MM.1S (cell line): ENCODE data around the gene SLC49A3.

Experiments
- DNase-seq: peaks from one replicate; pipeline ENCODE4 v3.0.0-alpha.2; 2015
- H2AFZ ChIP-seq: fragments of 300-600 bp; sonication (generic); 2 replicates; pipeline ENCODE4 v1.6.0; 2016; ENCODE audit warnings: antibody characterized with exemption, low read length
- H3F3A ChIP-seq: fragments of 300-600 bp; sonication (generic); 2 replicates; pipeline ENCODE4 v1.6.1; 2016; ENCODE audit warnings: mild to moderate bottlenecking, antibody characterized with exemption, low read length, moderate library complexity, mixed read lengths; ENCODE audit not compliant: insufficient read depth
- H3K27ac ChIP-seq: fragments of 300-600 bp; sonication (generic); 2 replicates; pipeline ENCODE4 v1.5.1; 2016; ENCODE audit warnings: mild to moderate bottlenecking, low read length
- H3K27me3 ChIP-seq: fragments of 300-600 bp; sonication (generic); replicated peaks from 2 replicates; pipeline ENCODE4 v1.6.0; 2016; ENCODE audit warnings: low read length; ENCODE audit not compliant: insufficient read depth
- H3K36me3 ChIP-seq: fragments of 300-600 bp; sonication (generic); replicated peaks from 2 replicates; pipeline ENCODE4 v1.6.1; 2016; ENCODE audit warnings: mild to moderate bottlenecking, low read length, mixed read lengths; ENCODE audit not compliant: insufficient read depth
- H3K4me1 ChIP-seq: fragments of 300-600 bp; sonication (generic); 2 replicates; pipeline ENCODE4 v1.6.1; 2016; ENCODE audit warnings: low read length, mixed read lengths
- H3K4me2 ChIP-seq: fragments of 300-600 bp; sonication (generic); 2 replicates; pipeline ENCODE4 v1.6.0; 2016; ENCODE audit warnings: low read depth, low read length
- H3K4me3 ChIP-seq: fragments of 300-600 bp; sonication (generic); 2 replicates; pipeline ENCODE4 v1.5.1; 2016; ENCODE audit warnings: low read length, mixed read lengths
- H3K79me2 ChIP-seq: fragments of 300-600 bp; sonication (generic); 2 replicates; pipeline ENCODE4 v1.6.1; 2016; ENCODE audit warnings: mixed run types, low read length, mixed read lengths
- H3K9ac ChIP-seq: fragments of 300-600 bp; sonication (generic); 2 replicates; pipeline ENCODE4 v1.6.1; 2016; ENCODE audit warnings: low read length, mixed read lengths
- H3K9me2 ChIP-seq: fragments of 300-600 bp; sonication (generic); replicated peaks from 2 replicates; pipeline ENCODE4 v1.6.1; 2016; ENCODE audit warnings: mild to moderate bottlenecking, low read length, mixed read lengths; ENCODE audit not compliant: insufficient read depth
- H3K9me3 ChIP-seq: fragments of 300-600 bp; sonication (generic); replicated peaks from 2 replicates; pipeline ENCODE4 v1.6.1; 2016; ENCODE audit warnings: mild to moderate bottlenecking, low read length, mixed read lengths; ENCODE audit not compliant: insufficient read depth
- H4K20me1 ChIP-seq: fragments of 300-600 bp; sonication (generic); 2 replicates; pipeline ENCODE4 v1.6.1; 2016; ENCODE audit warnings: mild to moderate bottlenecking, low read length, moderate library complexity, mixed read lengths; ENCODE audit not compliant: insufficient read depth
- EZH2 ChIP-seq: fragments of 300-600 bp; sonication (generic); optimal IDR thresholded peaks from 2 replicates; pipeline ENCODE3; 2017; ENCODE audit warnings: low read depth, mild to moderate bottlenecking, antibody characterized with exemption, low read length, mixed read lengths
- EZH2phosphoT487 ChIP-seq: fragments of 300-600 bp; sonication (generic); IDR thresholded peaks from 2 replicates; pipeline ENCODE4 v1.6.1; 2018; ENCODE audit warnings: antibody characterized with exemption, low read length
- TF ChIP-seq, protein P1 (sequence below): fragments of 300-600 bp; sonication (generic); IDR thresholded peaks from 2 replicates; pipeline ENCODE4 v1.5.1; 2016; ENCODE audit warnings: antibody characterized with exemption, low read length, mixed read lengths

Gene SLC49A3

GRCh38 chr4:665751-666435 is 23.1 kb downstream of the SLC49A3 start:
- Histone ChIP-seq H3K79me2 (no peaks in the 10 kb centered on the region), H3K4me2 (no peak overlapping the region), H3K4me3 (no peak overlapping the region), H3K4me1 (no peaks in the 10 kb centered on the region), H3K27ac (no peak overlapping the region), H3K9me3 (no peaks in the 10 kb centered on the region), H3K9me2 (no peaks in the 10 kb centered on the region), H3K36me3 (no peaks in the 10 kb centered on the region), H3K9ac (no peak overlapping the region), H2AFZ (no peak overlapping the region), H3F3A (no peaks in the 10 kb centered on the region), H3K27me3 (no peaks in the 10 kb centered on the region), H4K20me1 (no peaks in the 10 kb centered on the region)
- TF ChIP-seq, protein P1, sequence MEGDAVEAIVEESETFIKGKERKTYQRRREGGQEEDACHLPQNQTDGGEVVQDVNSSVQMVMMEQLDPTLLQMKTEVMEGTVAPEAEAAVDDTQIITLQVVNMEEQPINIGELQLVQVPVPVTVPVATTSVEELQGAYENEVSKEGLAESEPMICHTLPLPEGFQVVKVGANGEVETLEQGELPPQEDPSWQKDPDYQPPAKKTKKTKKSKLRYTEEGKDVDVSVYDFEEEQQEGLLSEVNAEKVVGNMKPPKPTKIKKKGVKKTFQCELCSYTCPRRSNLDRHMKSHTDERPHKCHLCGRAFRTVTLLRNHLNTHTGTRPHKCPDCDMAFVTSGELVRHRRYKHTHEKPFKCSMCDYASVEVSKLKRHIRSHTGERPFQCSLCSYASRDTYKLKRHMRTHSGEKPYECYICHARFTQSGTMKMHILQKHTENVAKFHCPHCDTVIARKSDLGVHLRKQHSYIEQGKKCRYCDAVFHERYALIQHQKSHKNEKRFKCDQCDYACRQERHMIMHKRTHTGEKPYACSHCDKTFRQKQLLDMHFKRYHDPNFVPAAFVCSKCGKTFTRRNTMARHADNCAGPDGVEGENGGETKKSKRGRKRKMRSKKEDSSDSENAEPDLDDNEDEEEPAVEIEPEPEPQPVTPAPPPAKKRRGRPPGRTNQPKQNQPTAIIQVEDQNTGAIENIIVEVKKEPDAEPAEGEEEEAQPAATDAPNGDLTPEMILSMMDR = no peak
- TF ChIP-seq EZH2phosphoT487 = no peak
- TF ChIP-seq EZH2 = no peak
- no peak for DNase-seq

- no peaks in the 10 kb centered on the region for H3K4me1 ChIP-seq
- no peak overlapping the region for H3K4me2 ChIP-seq
- no peaks in the 10 kb centered on the region for H3K36me3 ChIP-seq
- H3K4me3 ChIP-seq = no peak overlapping the region
- H3K9ac ChIP-seq = no peak overlapping the region
- no peaks in the 10 kb centered on the region for H3K27me3 ChIP-seq
- no peak for TF ChIP-seq EZH2phosphoT487
- TF ChIP-seq, protein P1 = no peak
- no peak for TF ChIP-seq EZH2
- no peaks in the 10 kb centered on the region for H3K79me2 ChIP-seq
- H4K20me1 ChIP-seq = no peaks in the 10 kb centered on the region
- no peak overlapping the region for H3K27ac ChIP-seq
- no peaks in the 10 kb centered on the region for H3F3A ChIP-seq
- no peak overlapping the region for H2AFZ ChIP-seq
- H3K9me3 ChIP-seq = no peaks in the 10 kb centered on the region
- DNase-seq = no peak
- H3K9me2 ChIP-seq = no peaks in the 10 kb centered on the region
Observed at GRCh38 chr4:665381-665750, 23.6 kb downstream of the SLC49A3 start.

- H4K20me1 ChIP-seq = no peaks in the 10 kb centered on the region
- H3K27me3 ChIP-seq = no peaks in the 10 kb centered on the region
- H3K9ac ChIP-seq = no peak overlapping the region
- no peaks in the 10 kb centered on the region for H3K36me3 ChIP-seq
- no peak overlapping the region for H3K27ac ChIP-seq
- H3K9me2 ChIP-seq = no peaks in the 10 kb centered on the region
- no peak for DNase-seq
- no peaks in the 10 kb centered on the region for H3K9me3 ChIP-seq
- H3F3A ChIP-seq = no peaks in the 10 kb centered on the region
- H3K4me2 ChIP-seq = no peak overlapping the region
- no peaks in the 10 kb centered on the region for H3K79me2 ChIP-seq
- H2AFZ ChIP-seq = no peak overlapping the region
- H3K4me1 ChIP-seq = no peaks in the 10 kb centered on the region
- no peak for TF ChIP-seq EZH2phosphoT487
- TF ChIP-seq, protein P1 = no peak
- TF ChIP-seq EZH2 = no peak
- H3K4me3 ChIP-seq = no peak overlapping the region
Observed at GRCh38 chr4:664713-665231, 24.2 kb downstream of the SLC49A3 start.
